Left renal pelvis (tissue), 4 donors: ENCODE data around the gene LARP4B. TPM values are rescaled to one million over a fixed set of nuclear protein-coding genes. Genes with fewer than 3 reads are reported as not detected.

Experiments
- DNase-seq, 4 donors: peaks; one replicate each; pipeline ENCODE4 v3.0.0-alpha.2; 2013; ENCODE audit warnings: low read depth in 4 of 4, low spot score in 3 of 4
- polyA plus RNA-seq, 4 donors: library from polyadenylated mRNA; unstranded; fragments of 120-200 nt; gene quantifications; one replicate each; pipeline ENCODE4 v1.2.1, GENCODE V29; 2013; ENCODE audit not compliant: insufficient read length in 4 of 4

LARP4B gene
- polyA plus RNA-seq, 4 donors, result 25.6 to 53.0 (median 44.6) TPM

DNA sequence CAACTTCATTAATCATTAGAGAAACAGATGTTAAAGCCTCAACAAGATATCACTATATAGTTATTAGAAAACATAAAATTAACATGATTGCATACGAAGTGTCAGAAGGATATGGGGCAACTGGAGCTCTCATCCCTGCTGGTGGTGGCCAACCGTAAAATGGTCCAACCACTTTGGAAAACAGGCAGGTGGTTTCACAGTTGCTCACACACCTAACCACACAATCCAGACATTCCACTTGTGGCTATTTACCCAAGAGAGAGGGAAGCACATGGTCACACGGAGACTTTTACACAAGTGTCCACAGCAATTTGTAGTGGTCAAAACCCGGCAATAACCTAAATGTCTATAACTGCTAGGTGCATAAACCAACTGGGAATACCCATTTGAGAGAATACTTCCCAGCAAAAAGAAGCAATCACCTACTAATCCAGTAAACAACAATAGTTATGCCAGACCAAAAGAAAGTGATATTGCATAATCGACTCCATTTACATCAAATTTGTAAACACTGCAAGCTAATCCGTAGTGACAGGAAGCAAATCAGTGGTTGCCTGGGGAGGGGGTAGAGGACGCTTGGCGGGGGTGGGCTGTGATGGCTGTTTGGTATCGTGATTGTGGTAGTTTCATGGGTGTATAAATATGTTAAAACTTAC lies 91.8 kb downstream of the LARP4B start:
- DNase-seq, result no peak

- no peak for DNase-seq
Observed at GRCh38 chr10:836782-837181, 94.7 kb downstream of the LARP4B start.

DNA sequence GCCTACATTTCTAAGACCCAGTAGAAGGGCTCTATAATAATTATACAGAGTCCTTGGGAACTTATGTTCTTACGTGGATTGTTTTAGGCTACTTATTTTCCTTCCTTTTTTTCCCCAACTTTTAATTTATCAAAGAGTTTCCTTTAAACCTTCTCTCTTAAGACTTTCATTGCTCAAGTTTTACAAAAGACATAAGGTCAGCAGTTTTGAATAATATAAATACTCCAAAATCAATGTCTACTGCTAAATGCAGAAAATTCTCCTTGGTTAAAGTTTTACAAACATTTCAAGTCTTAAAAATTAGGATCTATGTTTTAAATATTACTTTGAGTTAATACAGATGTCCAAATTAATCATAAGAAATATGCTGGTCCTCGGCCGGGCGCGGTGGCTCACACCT lies 97.0 kb downstream of the LARP4B start:
- DNase-seq, result no peak

GRCh38 chr10:829241-829640 lies 102.3 kb downstream of the LARP4B start:
- no peak for DNase-seq

GRCh38 chr10:828191-828590 lies 103.3 kb downstream of the LARP4B start:
- DNase-seq, result no peak

DNA sequence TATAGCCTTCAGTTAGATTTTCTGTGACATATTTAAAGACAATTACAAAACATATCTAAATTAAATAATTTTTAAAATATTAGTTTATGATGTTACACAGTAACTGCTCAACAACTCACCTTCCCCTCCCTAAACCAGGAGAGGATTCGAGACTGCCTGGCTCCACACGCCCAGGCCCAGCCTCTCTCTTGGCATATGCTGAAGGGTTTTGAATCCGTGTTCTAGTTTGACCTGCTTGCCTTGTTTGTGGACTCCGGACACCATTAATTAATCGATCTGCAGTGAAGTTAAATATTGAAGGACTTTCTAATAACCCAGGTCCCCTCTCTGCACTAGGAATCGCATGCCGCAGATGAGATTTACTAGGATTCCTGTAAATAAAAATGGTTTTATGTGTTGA lies 106.6 kb downstream of the LARP4B start:
- no peak for DNase-seq

- no peak for DNase-seq
Observed at GRCh38 chr10:824497-824896, 107.0 kb downstream of the LARP4B start.

DNA sequence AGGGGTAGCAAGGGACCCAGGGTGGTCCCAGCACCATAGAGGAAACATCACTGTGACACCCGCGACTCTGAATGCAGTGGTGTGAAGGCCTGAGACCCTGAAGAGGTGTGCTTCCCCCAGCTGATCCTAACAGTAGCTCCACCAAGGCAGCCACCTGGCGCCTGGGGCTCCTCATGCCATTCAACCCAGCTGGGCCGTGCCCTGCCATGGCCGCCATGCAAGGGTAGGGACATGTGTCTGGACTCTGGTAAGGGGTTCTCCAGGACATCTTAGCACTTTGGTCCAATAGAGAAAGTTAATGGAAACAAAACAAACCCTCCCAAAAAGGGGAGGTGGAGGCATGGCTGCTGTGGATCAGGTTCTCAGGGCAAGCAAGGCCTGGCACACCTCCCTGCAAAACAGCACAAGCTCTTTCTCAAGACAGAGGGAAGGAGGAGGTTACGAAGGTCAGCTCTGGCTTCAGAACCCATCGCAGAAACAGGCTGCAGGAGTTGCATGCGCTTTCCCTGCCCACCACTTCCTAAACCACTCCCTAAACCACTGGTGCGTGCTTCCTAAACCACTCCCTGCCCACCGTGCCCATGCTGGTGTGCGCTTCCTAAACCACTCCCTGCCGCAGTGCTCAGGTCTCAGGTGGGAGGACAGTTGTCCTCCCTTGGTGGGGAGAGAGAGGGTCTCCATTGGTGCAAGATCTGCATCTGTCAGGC lies 108.7 kb downstream of the LARP4B start:
- no peak for DNase-seq

DNA sequence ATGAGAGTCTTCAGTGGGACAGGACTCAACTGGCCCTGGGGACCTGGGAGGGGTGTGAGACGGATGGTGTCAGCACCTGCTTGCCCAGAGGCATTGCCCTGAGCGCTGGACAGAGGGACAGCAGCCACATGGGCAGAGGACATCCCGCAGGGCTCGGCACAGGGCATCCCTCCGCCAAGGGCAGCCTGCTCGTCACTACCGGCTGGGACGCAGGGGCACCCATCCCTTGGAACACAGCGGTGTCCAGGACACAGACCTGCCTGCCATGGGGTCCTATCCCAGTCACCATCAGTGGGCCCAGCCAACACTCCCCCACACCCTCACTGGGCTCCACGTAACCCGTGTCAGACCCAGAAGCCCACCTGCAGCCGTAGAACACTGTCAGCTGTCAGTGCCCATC lies 109.3 kb downstream of the LARP4B start:
- no peak for DNase-seq

DNA sequence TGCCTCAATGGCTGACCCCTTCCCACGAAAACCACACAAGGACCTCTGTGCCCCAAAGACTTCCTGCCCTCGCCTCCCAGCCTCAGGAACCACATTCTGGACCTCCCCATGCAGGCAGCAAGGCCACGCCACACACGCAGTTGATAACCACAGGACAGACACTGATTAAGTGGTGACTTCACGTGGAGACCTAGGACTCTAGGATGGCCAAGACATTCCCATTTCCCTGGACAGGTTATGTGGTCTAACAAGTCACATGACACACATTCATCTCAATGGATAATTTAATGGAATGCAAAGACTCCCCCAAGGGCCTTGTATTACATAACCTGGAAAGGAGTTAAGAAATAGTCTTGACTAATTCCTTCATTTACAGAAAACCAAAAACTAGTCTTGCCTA lies 110.2 kb downstream of the LARP4B start:
- no peak for DNase-seq

DNA sequence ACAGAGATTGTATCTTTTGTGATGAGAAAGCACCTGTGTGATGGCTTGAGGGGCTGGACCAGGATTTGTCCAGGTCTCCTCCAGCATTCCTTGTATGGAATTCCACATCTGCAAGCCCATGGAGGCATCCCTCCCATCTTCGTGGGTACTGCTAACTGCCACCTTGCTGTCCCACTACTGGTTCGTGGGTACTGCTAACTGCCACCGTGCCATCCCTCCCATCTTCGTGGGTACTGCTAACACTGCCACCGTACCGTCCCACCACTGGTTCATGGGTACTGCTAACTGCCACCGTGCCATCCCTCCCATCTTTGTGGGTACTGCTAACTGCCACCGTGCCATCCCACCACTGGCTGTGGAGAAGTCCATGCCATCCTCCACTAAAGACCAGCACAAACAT lies 111.7 kb downstream of the LARP4B start:
- no peak for DNase-seq

GRCh38 chr10:819326-819725 lies 112.2 kb downstream of the LARP4B start:
- DNase-seq, result no peak

- DNase-seq, result no peak
Observed at GRCh38 chr10:818526-819220, 112.8 kb downstream of the LARP4B start.

DNA sequence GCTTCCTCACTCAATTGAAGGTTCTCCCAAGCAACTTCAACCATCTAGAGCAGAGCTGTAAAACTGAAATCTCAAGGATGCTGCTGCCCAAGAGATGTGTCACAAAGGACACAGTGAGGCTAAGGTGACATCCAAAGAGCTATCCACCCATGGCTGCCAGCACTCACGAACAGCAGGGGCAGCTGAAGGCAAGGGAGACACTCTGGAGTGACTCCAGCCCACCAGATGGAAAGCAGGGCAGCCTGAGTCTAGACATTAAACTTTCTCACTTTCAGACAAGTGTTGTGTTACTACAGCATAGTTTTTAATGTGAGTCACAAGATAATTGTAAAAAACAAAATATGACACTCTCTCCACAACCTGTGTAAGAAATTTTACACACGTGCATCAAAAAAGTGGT lies 113.5 kb downstream of the LARP4B start:
- no peak for DNase-seq

DNA sequence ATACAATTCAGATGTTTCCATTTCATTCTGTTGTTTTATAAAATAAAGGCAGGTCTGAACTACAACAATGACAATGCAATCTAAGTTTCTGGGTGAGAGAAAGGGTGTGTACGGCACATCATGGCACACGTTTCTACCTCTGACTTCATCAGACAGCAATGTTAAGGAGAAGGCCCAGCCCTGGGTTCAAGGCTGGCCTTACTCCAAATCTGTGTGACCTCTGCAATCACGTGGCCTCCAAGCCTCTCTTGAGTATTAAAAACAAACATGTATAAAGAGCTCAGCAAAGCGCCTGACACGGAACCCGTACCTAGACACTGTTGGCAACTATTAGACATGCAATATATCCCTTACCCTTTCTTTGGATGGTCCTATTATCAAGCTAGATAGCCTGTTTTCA lies 114.1 kb downstream of the LARP4B start:
- DNase-seq, result no peak

DNA sequence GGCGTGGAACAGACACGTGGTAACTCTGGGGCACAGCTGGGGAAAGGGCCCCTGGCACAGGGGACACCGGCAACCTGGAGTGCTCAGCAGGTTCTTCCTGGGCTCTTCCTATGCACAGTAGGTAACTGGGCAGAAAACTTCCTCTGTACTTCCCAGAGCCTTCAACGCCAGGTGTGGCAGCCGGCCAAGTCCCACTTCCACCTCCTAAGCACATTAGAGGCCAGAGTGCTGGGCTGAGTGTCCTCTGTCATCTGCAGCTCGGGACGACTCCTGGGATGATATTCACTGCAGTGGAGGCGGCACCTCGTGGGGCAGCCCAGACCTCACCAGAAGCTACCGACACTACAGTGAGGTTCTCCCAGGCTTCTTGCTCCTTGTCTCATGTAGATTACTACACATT lies 114.5 kb downstream of the LARP4B start:
- no peak for DNase-seq

DNA sequence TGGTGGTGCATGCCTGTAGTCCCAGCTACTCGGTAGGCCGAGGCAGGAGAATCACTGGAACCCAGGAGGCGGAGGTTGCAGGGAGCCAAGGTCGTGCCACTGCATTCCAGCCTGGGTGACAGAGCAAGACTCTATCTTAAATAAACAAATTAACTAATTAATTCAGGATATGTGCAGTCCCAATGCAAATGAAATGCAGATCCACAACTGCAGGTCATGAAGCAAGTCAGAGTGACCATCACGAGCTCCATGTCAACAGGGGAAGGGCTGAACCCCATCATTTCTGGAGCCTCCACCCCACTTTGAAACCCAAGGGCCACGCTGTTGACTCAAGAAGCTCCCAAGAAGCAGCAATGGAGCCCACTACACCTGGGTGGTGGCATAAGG lies 115.4 kb downstream of the LARP4B start:
- DNase-seq, result no peak

- DNase-seq, result no peak
Observed at GRCh38 chr10:815338-816090, 116.0 kb downstream of the LARP4B start.

DNA sequence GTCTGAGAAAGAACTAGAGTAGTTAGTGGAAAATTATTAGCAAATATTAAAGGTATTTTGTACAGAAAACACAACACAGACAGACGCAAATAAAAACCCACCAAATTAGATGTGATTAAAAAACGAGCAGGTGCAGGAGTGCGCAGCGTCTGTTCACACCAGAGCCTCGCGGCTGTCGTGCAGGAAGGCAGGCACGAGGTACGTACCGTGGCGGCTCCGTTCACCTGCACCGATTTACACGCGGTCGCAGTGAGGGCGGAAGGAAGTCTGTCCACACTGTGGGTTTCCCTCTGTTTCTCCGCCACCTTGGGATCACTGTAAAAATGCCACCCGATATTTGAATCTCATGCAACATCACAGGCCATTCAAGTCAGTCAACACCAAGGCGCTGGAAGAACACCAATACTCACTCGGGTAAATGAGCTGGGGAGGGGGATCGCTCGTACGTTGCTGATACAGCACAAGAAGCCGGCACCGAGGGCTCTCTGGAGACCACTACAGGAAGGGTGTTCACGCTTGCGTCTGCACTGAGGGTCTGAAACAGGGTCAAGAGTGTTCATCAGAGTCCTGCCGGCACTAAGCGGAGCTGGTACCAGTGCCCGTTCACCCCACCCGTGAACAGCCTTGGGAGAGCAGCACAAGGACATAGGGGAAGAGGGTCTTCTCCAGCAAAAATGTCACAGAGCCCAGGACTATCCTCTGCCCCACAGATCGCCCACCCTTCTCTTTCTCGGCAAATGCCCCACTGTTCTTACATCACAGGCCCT lies 116.8 kb downstream of the LARP4B start:
- no peak for DNase-seq

DNA sequence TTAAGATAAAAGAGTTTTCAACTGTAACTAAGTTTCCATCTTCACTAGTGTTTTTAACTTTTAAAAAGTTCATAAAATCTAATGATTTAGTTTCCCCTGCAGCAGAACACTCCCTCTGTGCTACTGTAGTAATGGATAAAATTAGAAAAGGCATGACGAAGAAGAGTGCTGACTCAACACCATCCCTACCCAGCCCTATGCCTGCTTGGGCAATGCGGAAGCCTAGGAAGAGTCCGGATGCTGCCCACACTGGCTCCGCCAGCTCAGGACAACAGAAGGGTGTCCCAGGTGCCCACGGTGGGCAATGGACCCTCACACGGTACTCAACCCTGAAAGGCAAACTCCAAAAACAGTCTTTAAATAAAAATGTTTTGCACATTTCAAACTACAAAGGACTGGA lies 118.2 kb downstream of the LARP4B start:
- DNase-seq, result no peak

GRCh38 chr10:812787-813186 lies 118.7 kb downstream of the LARP4B start:
- no peak for DNase-seq
